ENCODE measurements around the gene EIF2AK3. TPM values are rescaled to one million over a fixed set of nuclear protein-coding genes. Genes with fewer than 3 reads are reported as not detected.

The EIF2AK3 gene
- total and polyA plus RNA-seq, 9 donors = 6.2 to 19.8 (median 18.0) TPM

- no peak for DNase-seq
- Histone ChIP-seq H3K27me3 (no peaks in the 10 kb centered on the region), H3K4me1 (ENCODE audit: insufficient read depth) (no peaks in the 10 kb centered on the region), H3K4me3 (no peak overlapping the region), H3K27ac (no peak overlapping the region), H3K36me3 (no peaks in the 10 kb centered on the region), H3K9me3 (no peaks in the 10 kb centered on the region)
- intact Hi-C loops (cut with DNase I) = no loop called here
- TF ChIP-seq POLR2A (IDR thresholded peaks at IDR 0.05) = no peak
- no peak for TF ChIP-seq EP300 (IDR thresholded peaks at IDR 0.05)
- no peak for TF ChIP-seq CTCF (IDR thresholded peaks at IDR 0.05)
- 87 to 94% (median 89%) methylated on average over 1 of the region's 1 CpG for WGBS, 3 donors
Measured at GRCh38 chr2:88582030-88582429, 45.2 kb downstream of the EIF2AK3 start.

DNA sequence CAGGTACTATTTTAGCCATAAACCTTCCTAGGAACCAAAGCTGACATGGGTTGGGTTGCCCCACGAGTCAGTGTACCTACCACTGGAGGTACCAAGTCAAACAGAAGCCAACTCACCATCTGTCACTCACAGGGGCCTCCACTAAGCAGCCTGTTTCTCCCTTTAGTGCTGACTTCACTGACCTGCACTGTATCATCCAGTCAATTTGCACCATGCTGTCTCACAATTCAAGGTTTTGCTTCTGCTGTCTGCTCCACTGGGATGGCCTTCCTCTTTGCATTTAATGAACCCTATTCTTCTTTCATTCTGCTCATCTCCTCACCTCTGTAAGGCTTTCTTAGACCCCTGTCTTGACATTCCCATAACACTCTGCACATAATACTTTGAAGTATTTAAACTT, 47.2 kb downstream of the EIF2AK3 start:
- H3K36me3 ChIP-seq = no peaks in the 10 kb centered on the region
- TF ChIP-seq CTCF (IDR thresholded peaks at IDR 0.05) (no peak), EP300 (IDR thresholded peaks at IDR 0.05) (no peak), POLR2A (IDR thresholded peaks at IDR 0.05) (no peak)
- no peaks in the 10 kb centered on the region for H3K27me3 ChIP-seq
- no peaks in the 10 kb centered on the region for H3K9me3 ChIP-seq
- no peaks in the 10 kb centered on the region for H3K4me1 ChIP-seq (ENCODE audit: insufficient read depth)
- intact Hi-C loops (cut with DNase I) = no loop called here
- no peak for DNase-seq
- no peak overlapping the region for H3K4me3 ChIP-seq
- no peak overlapping the region for H3K27ac ChIP-seq
- 86 to 93% (median 88%) methylated on average over 1 of the region's 1 CpG for WGBS, 3 donors

GRCh38 chr2:88575630-88576029, 51.6 kb downstream of the EIF2AK3 start:
- intact Hi-C loops (cut with DNase I) = no loop called here
- no peak overlapping the region for H3K27ac ChIP-seq
- no peaks in the 10 kb centered on the region for H3K36me3 ChIP-seq
- no peaks in the 10 kb centered on the region for H3K9me3 ChIP-seq
- TF ChIP-seq CTCF (IDR thresholded peaks at IDR 0.05) = no peak
- TF ChIP-seq EP300 (IDR thresholded peaks at IDR 0.05) = no peak
- no peak for TF ChIP-seq POLR2A (IDR thresholded peaks at IDR 0.05)
- no peaks in the 10 kb centered on the region for H3K4me1 ChIP-seq (ENCODE audit: insufficient read depth)
- H3K27me3 ChIP-seq = no peaks in the 10 kb centered on the region
- no peak overlapping the region for H3K4me3 ChIP-seq
- DNase-seq = no peak
- WGBS, 3 donors = 92 to 97% (median 97%) methylated on average over 2 of the region's 2 CpGs

DNA sequence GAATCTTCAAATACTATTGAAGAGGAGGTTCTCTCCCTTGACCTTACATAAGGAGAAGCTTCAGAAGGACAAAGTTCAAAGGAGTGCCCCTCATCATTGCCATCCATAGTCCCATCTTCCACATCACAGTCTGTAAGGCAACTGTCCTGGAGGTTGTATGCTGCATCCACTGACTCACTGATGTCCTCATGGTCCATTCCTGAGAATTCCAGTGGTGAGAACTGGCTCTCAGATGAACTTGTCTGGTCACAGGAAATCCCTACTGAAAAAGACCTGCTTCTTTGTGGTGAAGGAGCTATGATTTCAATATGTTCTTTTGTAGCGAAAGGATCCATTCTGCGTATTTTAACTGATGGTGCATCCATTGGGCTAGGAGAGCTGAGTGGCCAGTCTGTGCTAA, 52.2 kb downstream of the EIF2AK3 start:
- intact Hi-C loops (cut with DNase I) = no loop called here
- no peak for DNase-seq
- Histone ChIP-seq H3K4me1 (ENCODE audit: insufficient read depth) (no peaks in the 10 kb centered on the region), H3K27ac (no peak overlapping the region), H3K4me3 (no peak overlapping the region), H3K27me3 (no peaks in the 10 kb centered on the region), H3K36me3 (no peaks in the 10 kb centered on the region), H3K9me3 (no peaks in the 10 kb centered on the region)
- TF ChIP-seq CTCF (IDR thresholded peaks at IDR 0.05) (no peak), EP300 (IDR thresholded peaks at IDR 0.05) (no peak), POLR2A (IDR thresholded peaks at IDR 0.05) (no peak)
- WGBS, 3 donors = 47 to 94% (median 84%) methylated on average over 2 of the region's 2 CpGs

- no peak overlapping the region for H3K27ac ChIP-seq
- intact Hi-C loops (cut with DNase I) = no loop called here
- H3K36me3 ChIP-seq = no peaks in the 10 kb centered on the region
- no peaks in the 10 kb centered on the region for H3K27me3 ChIP-seq
- WGBS, 3 donors = 84 to 96% (median 89%) methylated on average over 5 of the region's 5 CpGs
- no peaks in the 10 kb centered on the region for H3K9me3 ChIP-seq
- DNase-seq = no peak
- TF ChIP-seq POLR2A (IDR thresholded peaks at IDR 0.05) = no peak
- no peak for TF ChIP-seq EP300 (IDR thresholded peaks at IDR 0.05)
- TF ChIP-seq CTCF (IDR thresholded peaks at IDR 0.05) = no peak
- H3K4me3 ChIP-seq = no peak overlapping the region
- H3K4me1 ChIP-seq (ENCODE audit: insufficient read depth) = no peaks in the 10 kb centered on the region
Measured at GRCh38 chr2:88574445-88574844, 52.8 kb downstream of the EIF2AK3 start.

Data from ovary (tissue), 9 donors.